Measurements from ENCODE around the gene STK35. TPM values are rescaled to one million over a fixed set of nuclear protein-coding genes. Genes with fewer than 3 reads are reported as not detected.

STK35 gene
- total and polyA plus RNA-seq, 2 donors (not counting 3 experiments of a cell fraction or from before 2014, with no cell fraction given): 10.2 to 17.5 TPM

- no peak overlapping the region for H3K4me2 ChIP-seq (ENCODE audit: insufficient read depth, low read length)
- H3K9ac ChIP-seq (replicated peaks; ENCODE audit: extremely low read depth, insufficient read depth, low read length): no peak overlapping the region
- H3K9me3 ChIP-seq (replicated peaks; ENCODE audit: control insufficient read depth, insufficient read depth, low read length): no peaks in the 10 kb centered on the region
- no TSS peak for BruUV-seq (replicated peaks)
- POLR2A ChIA-PET: no interaction called here
- H3K9me1 ChIP-seq (replicated peaks; ENCODE audit: control insufficient read depth, extremely low read depth, insufficient read depth, low read length): no peaks in the 10 kb centered on the region
- TF ChIP-seq MYC (IDR thresholded peaks at IDR 0.05; ENCODE audit: low read depth, low read length) (no peak), MAX (IDR thresholded peaks at IDR 0.05; ENCODE audit: insufficient read depth, insufficient read length) (no peak), GATA2 (IDR thresholded peaks at IDR 0.05; ENCODE audit: insufficient read depth, insufficient read length, low read depth, low read length) (no peak), POLR2A (IDR thresholded peaks at IDR 0.05; ENCODE audit: low read depth, low read length) (no peak), CTCF (IDR thresholded peaks at IDR 0.05; ENCODE audit: extremely low read depth in 1 of 2, insufficient read depth in 1 of 2, low read depth in 1 of 2, low read length in 2 of 2) (no peak), EZH2 (IDR thresholded peaks at IDR 0.05; ENCODE audit: borderline replicate concordance, low read depth, low read length, severe bottlenecking) (no peak), POLR2AphosphoS5 (IDR thresholded peaks at IDR 0.05; ENCODE audit: insufficient read depth, low read depth, low read length) (no peak), JUN (IDR thresholded peaks at IDR 0.05; ENCODE audit: borderline replicate concordance, insufficient read depth, insufficient read length, low read depth) (no peak), FOS (IDR thresholded peaks at IDR 0.05; ENCODE audit: borderline replicate concordance, insufficient read depth, low read length) (no peak)
- FAIRE-seq (no peak), DNase-seq (ENCODE audit: low read depth, low spot score) (no peak)
- H3K27ac ChIP-seq (ENCODE audit: insufficient read depth, low read depth, low read length): no peak overlapping the region
- H4K20me1 ChIP-seq (replicated peaks; ENCODE audit: control insufficient read depth, extremely low read depth, insufficient read depth, low read length): no peaks in the 10 kb centered on the region
- intact Hi-C loops (cut with micrococcal nuclease) (no loop called here), dilution Hi-C loops (cut with MboI; ENCODE audit: extremely low pct_ligation_motif_present, low sequenced_read_pairs) (no loop called here)
- H3K27me3 ChIP-seq (ENCODE audit: control insufficient read depth in 2 of 2, insufficient read depth in 2 of 2, low read length in 2 of 2): peaks cover 0 to 4% of the 10 kb centered on the region in 2 experiments
- H3K36me3 ChIP-seq (ENCODE audit: control insufficient read depth in 2 of 2, extremely low read depth in 1 of 2, insufficient read depth in 2 of 2, low read length in 2 of 2): no peaks in the 10 kb centered on the region
- no peak overlapping the region for H2AFZ ChIP-seq (ENCODE audit: low read depth, low read length)
- H3K4me1 ChIP-seq (ENCODE audit: control insufficient read depth, extremely low read depth, insufficient read depth, low read length): no peaks in the 10 kb centered on the region
- no peak overlapping the region for H3K4me3 ChIP-seq (replicated peaks in 1 of 3; ENCODE audit: insufficient read depth in 1 of 3, low read depth in 1 of 3, low read length in 3 of 3)
- CTCF ChIA-PET: interaction anchor here (1.0 to 1.4 kb wide), 2 partner anchors 162 to 204 kb away, joined by 3 to 5 read pairs; no protein-coding TSS in a partner anchor
- H3K79me2 ChIP-seq (ENCODE audit: control insufficient read depth, insufficient read depth, low read length): no peaks in the 10 kb centered on the region
These were observed 67.3 kb downstream of the STK35 start for GRCh38 chr20:2168946-2169345.

All from endothelial cell of umbilical vein (primary cell).